Vagina (tissue), 2 donors: ENCODE data around the gene COBL.

Experiments
- CTCF ChIP-seq, 3 experiments: fragments of 450-650 bp in 2 of 3; fragments of 200-600 bp in 1 of 3; sonication (generic) in 1 of 3; IDR thresholded peaks; one replicate each; pipeline ENCODE4 v1.5.1; 2017 to 2019; ENCODE audit warnings: antibody characterized with exemption in 3 of 3, mild to moderate bottlenecking in 2 of 3, moderate library complexity in 2 of 3
- POLR2A ChIP-seq, 2 donors: fragments of 450-650 bp; IDR thresholded peaks; one replicate each; pipeline ENCODE4 v1.6.1; 2017; ENCODE audit warnings: antibody characterized with exemption in 2 of 2, mild to moderate bottlenecking in 2 of 2, moderate library complexity in 2 of 2
- POLR2AphosphoS5 ChIP-seq, 2 donors: sonication (generic); formaldehyde crosslinking; IDR thresholded peaks; one replicate each; pipeline ENCODE4 v1.9.0; 2017; ENCODE audit warnings: antibody characterized with exemption in 2 of 2, mild to moderate bottlenecking in 2 of 2, low read depth in 1 of 2; ENCODE audit not compliant: insufficient read depth in 1 of 2

GRCh38 chr7:51235593-51236313 lies 80.9 kb downstream of the COBL start:
- TF ChIP-seq CTCF (IDR thresholded peaks at IDR 0.05): no peak
- TF ChIP-seq POLR2AphosphoS5 (IDR thresholded peaks at IDR 0.05; ENCODE audit: insufficient read depth in 1 of 2, low read depth in 1 of 2): no peak
- no peak for TF ChIP-seq POLR2A (IDR thresholded peaks at IDR 0.05)
